H1 (cell line): Measurements from ENCODE around the gene PPP2R2C. TPM values are rescaled to one million over a fixed set of nuclear protein-coding genes. Genes with fewer than 3 reads are reported as not detected.

Experiments used
- CTCF ChIA-PET: fragments of 300-600 bp; sonication (Branson Sonifier 250); formaldehyde crosslinking; loops from one replicate; lab custom pipeline; 2021; ENCODE audit not compliant: partially characterized antibody; lab: Charles Lee
- POLR2A ChIA-PET: fragments of 300-600 bp; sonication (Branson Sonifier 250); formaldehyde crosslinking; loops from one replicate; lab custom pipeline; 2021; ENCODE audit warnings: inconsistent platforms; ENCODE audit not compliant: partially characterized antibody; lab: Charles Lee
- DNase-seq, 2 experiments: peaks; one replicate each; pipeline versions ENCODE4 v3.0.0 to v3.0.0-alpha.2; 2010 to 2022; ENCODE audit warnings: low spot score in 2 of 2, low read depth in 1 of 2, mixed read lengths in 1 of 2
- FAIRE-seq: peaks from 2 replicates; lab custom pipeline; 2011; peaks lifted over from hg19 to GRCh38; lab: Jason Lieb, UNC
- H2AFZ ChIP-seq: 2 replicates; pipeline ENCODE4 v1.8.1; 2012; ENCODE audit warnings: low read length, inconsistent platforms
- H2AK5ac ChIP-seq: 2 replicates; pipeline ENCODE4 v1.6.1; 2013; ENCODE audit warnings: low read depth, low read length
- H2BK120ac ChIP-seq: replicated peaks from 2 replicates; pipeline ENCODE3; 2013; ENCODE audit warnings: low read depth, low read length, inconsistent platforms
- H2BK12ac ChIP-seq: 2 replicates; pipeline ENCODE4 v1.6.1; 2013; ENCODE audit warnings: low read depth, low read length
- H2BK15ac ChIP-seq: 2 replicates; pipeline ENCODE4 v1.6.1; 2013; ENCODE audit warnings: low read length
- H2BK20ac ChIP-seq: 2 replicates; pipeline ENCODE4 v1.6.1; 2013; ENCODE audit warnings: low read length
- H2BK5ac ChIP-seq: 2 replicates; pipeline ENCODE4 v1.6.1; 2013; ENCODE audit warnings: low read depth, low read length
- H3K14ac ChIP-seq: 2 replicates; pipeline ENCODE4 v1.6.1; 2013; ENCODE audit warnings: inconsistent platforms; ENCODE audit not compliant: insufficient read length
- H3K18ac ChIP-seq: 2 replicates; pipeline ENCODE4 v1.6.1; 2013; ENCODE audit warnings: low read length; ENCODE audit errors: extremely low read depth
- H3K23ac ChIP-seq: 2 replicates; pipeline ENCODE4 v1.6.1; 2013; ENCODE audit warnings: inconsistent platforms; ENCODE audit not compliant: insufficient read length
- H3K23me2 ChIP-seq: 2 replicates; pipeline ENCODE4 v1.6.1; 2013; ENCODE audit warnings: low read depth, low read length
- H3K27ac ChIP-seq: 2 replicates; pipeline ENCODE4 v1.6.1; 2011; ENCODE audit warnings: low read depth, low read length, inconsistent platforms
- H3K27me3 ChIP-seq, 4 experiments: replicated peaks in 1 of 4; 1 replicate in 1 of 4; 2 replicates in 3 of 4; pipeline versions ENCODE4 v1.6.1 to v1.8.1; 2011 to 2013; ENCODE audit warnings: low read length in 3 of 4, mild to moderate bottlenecking in 3 of 4, inconsistent platforms in 2 of 4, mixed read lengths in 2 of 4, moderate library complexity in 1 of 4; ENCODE audit not compliant: control insufficient read depth in 3 of 4, insufficient read depth in 3 of 4; ENCODE audit errors: extremely low read depth in 1 of 4
- H3K36me3 ChIP-seq, 4 experiments: 2 replicates each; pipeline versions ENCODE4 v1.6.1 to v1.8.1; 2011 to 2013; ENCODE audit warnings: mild to moderate bottlenecking in 4 of 4, low read length in 3 of 4, moderate library complexity in 2 of 4, control low read depth in 1 of 4, inconsistent platforms in 1 of 4; ENCODE audit not compliant: insufficient read depth in 4 of 4, control insufficient read depth in 2 of 4
- H3K4ac ChIP-seq: replicated peaks from 2 replicates; pipeline ENCODE3; 2013; ENCODE audit warnings: low read length, low read depth, mixed read lengths, inconsistent platforms; ENCODE audit not compliant: insufficient read length
- H3K4me1 ChIP-seq, 4 experiments: replicated peaks in 1 of 4; 1 replicate in 1 of 4; 2 replicates in 3 of 4; pipeline versions ENCODE4 v1.6.1 to v1.8.1; 2011 to 2013; ENCODE audit warnings: low read length in 3 of 4, inconsistent platforms in 2 of 4, mixed read lengths in 1 of 4; ENCODE audit not compliant: insufficient read depth in 4 of 4, control insufficient read depth in 3 of 4
- H3K4me2 ChIP-seq, 2 experiments: 2 replicates each; pipeline versions ENCODE4 v1.6.1 to v1.8.1; 2011 to 2013; ENCODE audit warnings: low read depth in 2 of 2, low read length in 2 of 2, control low read depth in 1 of 2, inconsistent platforms in 1 of 2, mild to moderate bottlenecking in 1 of 2; ENCODE audit not compliant: insufficient read depth in 1 of 2
- H3K4me3 ChIP-seq, 4 experiments: fragments of 200-600, 300-600 bp in 1 of 4; sonication (generic), shearing (Covaris generic), sonication (Bioruptor Twin) in 1 of 4; 2 replicates each; pipeline versions ENCODE4 v1.5.1 to v1.8.1; 2011 to 2016; ENCODE audit warnings: low read length in 4 of 4, low read depth in 3 of 4, control low read depth in 2 of 4, inconsistent platforms in 2 of 4, mild to moderate bottlenecking in 2 of 4, mixed read lengths in 1 of 4, moderate library complexity in 1 of 4; ENCODE audit not compliant: insufficient read depth in 2 of 4; ENCODE audit errors: extremely low read depth in 1 of 4
- H3K56ac ChIP-seq: replicated peaks from 2 replicates; pipeline ENCODE3; 2013; ENCODE audit warnings: low read depth, mild to moderate bottlenecking, mixed read lengths, low read length, inconsistent platforms; ENCODE audit not compliant: insufficient read length
- H3K79me1 ChIP-seq: 2 replicates; pipeline ENCODE4 v1.6.1; 2013; ENCODE audit warnings: low read depth, low read length, control low read depth
- H3K79me2 ChIP-seq, 2 experiments: 2 replicates each; pipeline versions ENCODE4 v1.6.1 to v1.8.1; 2012 to 2013; ENCODE audit warnings: low read length in 2 of 2, mild to moderate bottlenecking in 2 of 2, inconsistent platforms in 1 of 2; ENCODE audit not compliant: insufficient read depth in 2 of 2, control insufficient read depth in 1 of 2
- H3K9ac ChIP-seq, 4 experiments: replicated peaks in 1 of 4; 1 replicate in 1 of 4; 2 replicates in 3 of 4; pipeline versions ENCODE4 v1.6.1 to v1.8.1; 2011 to 2013; ENCODE audit warnings: low read depth in 3 of 4, low read length in 3 of 4, control low read depth in 2 of 4, mild to moderate bottlenecking in 2 of 4, moderate library complexity in 2 of 4, inconsistent platforms in 1 of 4; ENCODE audit errors: extremely low read depth in 1 of 4
- H3K9me3 ChIP-seq, 2 experiments: 2 replicates each; pipeline versions ENCODE4 v1.6.1 to v1.8.1; 2012 to 2013; ENCODE audit warnings: mild to moderate bottlenecking in 2 of 2, moderate library complexity in 2 of 2, control low read depth in 1 of 2, inconsistent platforms in 1 of 2, low read depth in 1 of 2, low read length in 1 of 2, mixed read lengths in 1 of 2; ENCODE audit not compliant: insufficient read depth in 2 of 2
- H4K20me1 ChIP-seq, 2 experiments: replicated peaks in 1 of 2; 2 replicates each; pipeline versions ENCODE3 to v1.8.1; 2011 to 2013; ENCODE audit warnings: inconsistent platforms in 2 of 2, low read length in 2 of 2, mild to moderate bottlenecking in 1 of 2; ENCODE audit not compliant: insufficient read depth in 2 of 2, control insufficient read depth in 1 of 2
- H4K5ac ChIP-seq: 2 replicates; pipeline ENCODE4 v1.6.1; 2013; ENCODE audit warnings: low read length, low read depth, mixed read lengths, inconsistent platforms; ENCODE audit not compliant: insufficient read length
- H4K8ac ChIP-seq: 2 replicates; pipeline ENCODE4 v1.8.0; 2013; ENCODE audit warnings: mild to moderate bottlenecking, moderate library complexity, low read length, inconsistent platforms; ENCODE audit not compliant: insufficient read depth; ENCODE audit errors: extremely low read depth
- H4K91ac ChIP-seq: replicated peaks from 2 replicates; pipeline ENCODE3; 2013; ENCODE audit warnings: low read length, mixed read lengths, inconsistent platforms; ENCODE audit not compliant: insufficient read length
- BRCA1 ChIP-seq: IDR thresholded peaks from 2 replicates; pipeline ENCODE4 v1.6.1; 2012; ENCODE audit warnings: low read depth, low read length, improper control_type of control experiment
- CEBPB ChIP-seq: IDR thresholded peaks from 2 replicates; pipeline ENCODE4 v1.6.1; 2012; ENCODE audit warnings: low read depth, low read length
- CHD2 ChIP-seq: IDR thresholded peaks from 2 replicates; pipeline ENCODE4 v1.6.1; 2012; ENCODE audit warnings: low read length, improper control_type of control experiment
- EZH2 ChIP-seq: fragments of 200-600 bp; sonication (generic); IDR thresholded peaks from 2 replicates; pipeline ENCODE4 v1.7.1; 2012; ENCODE audit warnings: low read depth, mild to moderate bottlenecking, moderate library complexity, low read length, inconsistent platforms; ENCODE audit not compliant: severe bottlenecking
- KDM1A ChIP-seq: fragments of 200-600, 300-600 bp; sonication (generic); IDR thresholded peaks from 2 replicates; pipeline ENCODE4 v1.7.1; 2016; ENCODE audit warnings: mild to moderate bottlenecking, low read length, borderline replicate concordance
- SP4 ChIP-seq: IDR thresholded peaks from 2 replicates; pipeline ENCODE4 v1.6.1; 2012; ENCODE audit warnings: low read length, inconsistent platforms
- TAF1 ChIP-seq: IDR thresholded peaks from 2 replicates; pipeline ENCODE4 v1.6.1; 2011; ENCODE audit warnings: mild to moderate bottlenecking, low read depth, low read length
- WGBS, 2 experiments: shearing (Covaris generic) in 1 of 2; methylation state at CpG; one replicate each; pipeline versions ENCODE4 v1.1.6 to v1.1.7; 2013 to 2015; ENCODE audit warnings: low lambda C conversion rate in 2 of 2, mixed read lengths in 2 of 2, inconsistent platforms in 1 of 2, low coverage in 1 of 2, missing lambda C conversion rate in 1 of 2; ENCODE audit not compliant: insufficient replicate concordance in 2 of 2, insufficient coverage in 1 of 2, insufficient read length in 1 of 2; ENCODE audit errors: extremely low coverage in 1 of 2, missing lambda C conversion rate in 1 of 2; 5-methylcytosine and 5-hydroxymethylcytosine counted together
- polyA plus RNA-seq, 7 experiments: library from polyadenylated mRNA; depleted of rRNA in 3 of 7; stranded (reverse) in 5 of 7; unstranded in 2 of 7; fragments of >200 nt in 5 of 7; fragments of 200-250 nt in 2 of 7; gene quantifications; 1 replicate in 5 of 7; 2 replicates in 1 of 7; 4 replicates in 1 of 7; pipeline versions ENCODE4 v1.2.1 to v1.2.3, GENCODE V29; 2011 to 2013; ENCODE audit warnings: missing spikeins in 2 of 7, mixed read lengths in 2 of 7
- total RNA-seq: library from RNA; stranded (reverse); fragmentation: NEBNext Ultra II Directional; extraction: Animal tissue kit (Norgen Biotek cat#: 25700); gene quantifications from 2 replicates; pipeline ENCODE4 v1.2.1, GENCODE V29; 2021

PPP2R2C gene
- total and polyA plus RNA-seq, 2 of the 8 experiments (the other 6 are each of a cell fraction or from before 2014, with no cell fraction given): 6.4 TPM

DNA sequence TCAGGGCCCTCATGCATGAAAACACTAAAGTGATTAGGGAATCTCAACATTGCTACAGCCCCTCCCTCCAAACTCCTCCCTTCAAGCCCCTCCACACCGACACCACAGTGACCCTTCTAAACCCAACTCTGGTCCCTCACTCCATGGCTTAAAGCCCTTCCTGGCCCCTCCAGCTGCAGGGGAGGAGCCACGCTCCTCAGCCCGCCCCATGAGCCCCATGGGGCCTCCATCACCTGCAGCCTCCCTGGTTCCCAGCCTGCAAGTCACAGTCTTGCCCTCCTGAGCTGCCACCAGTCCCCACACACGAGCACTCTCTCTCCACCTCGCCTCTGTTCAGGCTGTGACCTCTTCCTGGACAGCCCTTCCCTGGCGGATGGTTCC, 31.2 kb downstream of the PPP2R2C start:
- no peak for FAIRE-seq
- H3K23me2 ChIP-seq: no peaks in the 10 kb centered on the region; the same call in 1 of the 2 replicates
- no peaks in the 10 kb centered on the region for H3K9me3 ChIP-seq
- H4K8ac ChIP-seq: no peak overlapping the region
- H3K4me2 ChIP-seq: no peak overlapping the region
- H4K5ac ChIP-seq: no peak overlapping the region
- H3K56ac ChIP-seq: no peak overlapping the region
- no peak overlapping the region for H2BK20ac ChIP-seq
- H3K4me1 ChIP-seq: no peaks in the 10 kb centered on the region; a peak in 1 of 7 replicates
- no peak overlapping the region for H2BK5ac ChIP-seq
- no peak overlapping the region for H2BK15ac ChIP-seq
- TF ChIP-seq CEBPB (no peak), BRCA1 (no peak), TAF1 (no peak), EZH2 (no peak), SP4 (no peak), KDM1A (no peak), CHD2 (no peak)
- no peak overlapping the region for H2BK120ac ChIP-seq
- DNase-seq: no peak
- H2BK12ac ChIP-seq: no peak overlapping the region
- no peak overlapping the region for H3K23ac ChIP-seq
- H2AFZ ChIP-seq: no peak overlapping the region
- no peaks in the 10 kb centered on the region for H3K79me1 ChIP-seq
- 78% methylated on average over 4 of the region's 6 CpGs; no CpG with 5 or more reads in 1 of the 2 experiments for WGBS, 2 experiments
- no peak overlapping the region for H4K91ac ChIP-seq
- peaks cover 0 to 3% (median 1%) of the 10 kb centered on the region in 4 experiments; a peak in 2 of 7 replicates for H3K27me3 ChIP-seq
- no peaks in the 10 kb centered on the region for H3K79me2 ChIP-seq
- no peak overlapping the region for H3K14ac ChIP-seq
- no peak overlapping the region for H3K9ac ChIP-seq
- no peak overlapping the region for H3K4me3 ChIP-seq
- ChIA-PET POLR2A (no interaction called here), CTCF (interaction anchor here (1.6 to 3.8 kb wide), 4 partner anchors 12 to 110 kb away, joined by 4 to 12 read pairs (median 5); no protein-coding TSS in a partner anchor)
- H4K20me1 ChIP-seq: no peaks in the 10 kb centered on the region
- no peak overlapping the region for H3K4ac ChIP-seq
- H3K18ac ChIP-seq: no peak overlapping the region
- H3K36me3 ChIP-seq: no peaks in the 10 kb centered on the region
- H2AK5ac ChIP-seq: no peak overlapping the region
- H3K27ac ChIP-seq: no peak overlapping the region
